NCI-H128 (cell line): ENCODE measurements around the gene EIF3L.
A peak's percentile ranks its signal among the peaks of the same experiment; 100 is the strongest.

Source experiments
- DNase-seq: peaks from one replicate; lab custom pipeline; 2025; ENCODE audit not compliant: unreplicated experiment; lab: John Stamatoyannopoulos, UW

EIF3L gene

GRCh38 chr22:37926358-37926757, 77.1 kb downstream of the EIF3L start:
- DNase-seq, result no peak

- DNase-seq, result no peak
Measured at GRCh38 chr22:37926771-37927636, 77.8 kb downstream of the EIF3L start.

GRCh38 chr22:37927637-37927936, 78.4 kb downstream of the EIF3L start:
- DNase-seq, result no peak

- DNase-seq, result no peak
Measured at GRCh38 chr22:37929390-37929789, 80.2 kb downstream of the EIF3L start.

GRCh38 chr22:37930270-37930951, 81.2 kb downstream of the EIF3L start:
- no peak for DNase-seq

- no peak for DNase-seq
Measured at GRCh38 chr22:37930952-37931440, 81.8 kb downstream of the EIF3L start.

GRCh38 chr22:37931893-37932389, 82.7 kb downstream of the EIF3L start:
- no peak for DNase-seq

GRCh38 chr22:37932401-37932800, 83.2 kb downstream of the EIF3L start:
- no peak for DNase-seq

GRCh38 chr22:37932821-37933578, 83.8 kb downstream of the EIF3L start:
- DNase-seq, result no peak

GRCh38 chr22:37933711-37934376, 84.6 kb downstream of the EIF3L start:
- DNase-seq, result peak; percentile 15
